Immature natural killer cell (primary cell): ENCODE results near the gene EVC2. TPM values are rescaled to one million over a fixed set of nuclear protein-coding genes. Genes with fewer than 3 reads are reported as not detected.
"Not testable (repeated sequence)": the region's sequence is repeated elsewhere in the genome, so short reads cannot be mapped to it uniquely, and the experiment has no call there.

ENCODE experiments used
- DNase-seq, 3 donors: peaks; one replicate each; pipeline ENCODE4 v3.0.0; 2022; ENCODE audit warnings: mixed read lengths in 1 of 3
- H3K27ac Mint-ChIP-seq, 6 donors: one replicate each; pipeline ENCODE4 v1.8.0; 2020; ENCODE audit warnings: mixed read lengths in 6 of 6, mild to moderate bottlenecking in 5 of 6, inconsistent platforms in 4 of 6, moderate library complexity in 3 of 6
- H3K27me3 Mint-ChIP-seq, 3 donors: one replicate each; pipeline ENCODE4 v1.8.0; 2020 to 2021; ENCODE audit warnings: low read depth in 3 of 3, mild to moderate bottlenecking in 3 of 3, mixed read lengths in 3 of 3, moderate library complexity in 3 of 3, inconsistent platforms in 1 of 3
- H3K36me3 Mint-ChIP-seq, 3 donors: one replicate each; pipeline ENCODE4 v1.8.0; 2020; ENCODE audit warnings: mixed read lengths in 3 of 3, inconsistent platforms in 2 of 3, mild to moderate bottlenecking in 2 of 3
- H3K4me1 Mint-ChIP-seq, 2 donors: one replicate each; pipeline ENCODE4 v1.8.0; 2020; ENCODE audit warnings: inconsistent platforms in 2 of 2, mild to moderate bottlenecking in 2 of 2, mixed read lengths in 2 of 2, moderate library complexity in 1 of 2
- H3K4me3 Mint-ChIP-seq, 5 donors: one replicate each; pipeline ENCODE4 v1.8.0; 2020; ENCODE audit warnings: mild to moderate bottlenecking in 5 of 5, mixed read lengths in 5 of 5, inconsistent platforms in 3 of 5, moderate library complexity in 3 of 5
- H3K9me3 Mint-ChIP-seq, 6 donors: one replicate each; pipeline ENCODE4 v1.8.0; 2020; ENCODE audit warnings: mild to moderate bottlenecking in 6 of 6, mixed read lengths in 6 of 6, inconsistent platforms in 4 of 6, moderate library complexity in 3 of 6
- polyA plus RNA-seq, 3 donors: library from polyadenylated mRNA; unstranded; fragments of 300-500 nt; fragmentation: Illumina TruSeq; gene quantifications; one replicate each; pipeline ENCODE4 v1.2.3, GENCODE V29; 2021

EVC2 gene
- polyA plus RNA-seq, 3 donors from 2014 or later, result not detected

DNA sequence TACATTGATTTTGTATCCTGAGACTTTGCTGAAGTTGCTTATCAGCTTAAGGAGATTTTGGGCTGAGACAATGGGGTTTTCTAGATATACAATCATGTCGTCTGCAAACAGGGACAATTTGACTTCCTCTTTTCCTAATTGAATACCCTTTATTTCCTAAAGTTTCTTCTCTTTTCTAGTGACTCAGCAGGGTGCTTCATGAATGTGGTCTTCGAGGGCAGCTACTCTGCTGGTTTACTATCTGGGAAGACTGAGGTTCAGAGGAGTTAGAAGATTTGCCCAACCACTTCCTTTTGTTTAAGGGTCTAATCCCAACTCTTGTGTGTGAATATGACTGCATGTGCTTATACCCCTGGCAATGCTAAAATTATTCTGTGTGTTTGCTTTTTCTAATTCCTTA is 20.1 kb upstream of the EVC2 start:
- H3K4me1 Mint-ChIP-seq, result not testable (repeated sequence)

DNA sequence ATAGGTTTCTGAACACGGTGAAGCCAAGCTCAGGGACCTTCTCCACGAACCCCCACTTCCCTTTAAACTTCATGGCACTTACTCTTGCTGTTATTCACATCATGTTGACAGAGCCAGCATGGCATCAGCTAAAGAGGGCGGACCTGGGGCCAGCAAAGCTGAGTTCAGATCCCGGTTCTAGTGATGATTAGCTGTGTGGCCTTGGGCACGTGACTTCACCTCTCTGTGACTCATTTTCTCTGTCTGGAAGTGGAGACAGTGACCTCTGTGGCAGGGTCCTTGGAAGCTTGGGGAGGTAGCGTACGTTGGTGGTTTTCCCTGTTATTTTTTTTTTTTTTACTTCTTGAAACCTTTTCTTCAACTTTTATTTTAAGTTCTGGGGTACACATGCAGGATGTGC is 16.0 kb upstream of the EVC2 start:
- Mint-ChIP-seq H3K36me3 (no peaks in the 10 kb centered on the region), H3K4me1 (no peaks in the 10 kb centered on the region), H3K4me3 (no peak overlapping the region), H3K9me3 (no peaks in the 10 kb centered on the region), H3K27me3 (peaks cover 0 to 6% (median 2%) of the 10 kb centered on the region in 3 donors), H3K27ac (no peak overlapping the region)
- no peak for DNase-seq

More for the DNA sequence above, 20.1 kb upstream of the EVC2 start:
- not testable (repeated sequence) for H3K4me3 Mint-ChIP-seq, DNase-seq, H3K27me3 Mint-ChIP-seq, H3K27ac Mint-ChIP-seq, H3K36me3 Mint-ChIP-seq, H3K9me3 Mint-ChIP-seq

DNA sequence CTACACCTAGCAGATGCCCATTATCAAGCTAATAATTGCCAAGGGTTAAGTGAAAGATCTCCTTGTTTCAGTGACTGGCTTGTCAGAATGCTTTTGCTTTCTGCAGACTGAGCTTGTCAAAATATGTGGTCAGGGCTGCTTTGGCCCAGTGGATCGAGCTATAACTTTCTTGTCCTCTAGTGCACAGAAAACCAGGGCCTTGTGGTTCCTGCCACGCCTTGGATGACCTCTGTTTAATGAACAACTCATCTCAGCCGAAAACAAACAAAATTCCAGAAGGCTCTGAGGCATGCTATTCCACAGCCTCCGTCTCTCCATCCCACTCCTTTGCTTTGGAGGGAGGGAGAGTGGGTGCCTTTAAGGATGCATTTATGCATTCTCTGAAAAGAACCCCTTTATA is 14.0 kb upstream of the EVC2 start:
- peaks cover 0 to 10% (median 2%) of the 10 kb centered on the region in 3 donors for H3K27me3 Mint-ChIP-seq
- no peaks in the 10 kb centered on the region for H3K9me3 Mint-ChIP-seq
- no peak overlapping the region for H3K27ac Mint-ChIP-seq
- H3K36me3 Mint-ChIP-seq, result no peaks in the 10 kb centered on the region
- H3K4me3 Mint-ChIP-seq, result no peak overlapping the region
- no peaks in the 10 kb centered on the region for H3K4me1 Mint-ChIP-seq
- no peak for DNase-seq

DNA sequence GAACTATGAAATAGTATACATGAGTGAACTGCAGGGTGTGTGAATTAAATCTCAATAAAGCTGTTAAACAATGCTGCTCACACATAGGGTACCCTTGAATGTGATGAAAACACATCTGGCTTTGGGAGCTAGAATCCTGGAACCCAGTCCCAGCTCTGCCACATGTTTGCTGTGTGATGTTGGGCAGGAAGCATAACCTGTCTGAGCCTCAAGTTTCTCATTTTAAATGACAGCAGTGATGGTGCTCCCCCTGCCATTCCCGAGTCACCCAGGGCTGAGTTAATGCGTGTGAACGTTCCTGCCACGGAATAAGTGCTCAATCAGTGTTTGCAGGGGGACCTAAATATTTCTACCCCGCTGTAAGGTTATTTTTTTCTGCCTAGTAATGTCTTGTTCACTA is 13.6 kb upstream of the EVC2 start:
- no peak overlapping the region for H3K4me3 Mint-ChIP-seq
- no peaks in the 10 kb centered on the region for H3K36me3 Mint-ChIP-seq
- H3K27me3 Mint-ChIP-seq, result peaks cover 0 to 10% (median 2%) of the 10 kb centered on the region in 3 donors
- DNase-seq, result no peak
- H3K9me3 Mint-ChIP-seq, result peaks cover 0 to 2% (median under 1%) of the 10 kb centered on the region in 6 donors
- no peaks in the 10 kb centered on the region for H3K4me1 Mint-ChIP-seq
- no peak overlapping the region for H3K27ac Mint-ChIP-seq

DNA sequence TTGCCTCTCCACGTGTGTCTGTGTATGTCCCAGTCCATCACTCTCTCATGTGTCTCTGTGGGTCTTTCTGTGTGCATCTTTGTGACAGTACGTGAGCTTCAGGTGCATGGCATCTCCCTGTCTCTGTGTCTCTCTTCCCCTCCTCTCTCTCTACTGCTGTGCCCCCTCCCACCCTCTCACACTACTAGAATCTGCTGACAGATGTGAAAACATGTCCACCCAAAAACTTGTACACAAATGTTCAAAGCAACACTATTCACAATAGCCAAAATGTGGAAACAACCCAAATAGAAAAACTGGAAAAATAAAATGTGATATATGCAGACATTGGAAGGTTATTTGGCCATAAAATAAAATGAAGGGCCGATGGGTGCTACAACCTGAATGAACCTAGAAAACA is 12.6 kb upstream of the EVC2 start:
- peaks cover 0 to 10% (median 2%) of the 10 kb centered on the region in 3 donors for H3K27me3 Mint-ChIP-seq
- DNase-seq, result no peak
- no peaks in the 10 kb centered on the region for H3K4me1 Mint-ChIP-seq
- H3K27ac Mint-ChIP-seq, result no peak overlapping the region
- H3K4me3 Mint-ChIP-seq, result no peak overlapping the region
- H3K36me3 Mint-ChIP-seq, result no peaks in the 10 kb centered on the region
- peaks cover 0 to 10% (median 3%) of the 10 kb centered on the region in 6 donors for H3K9me3 Mint-ChIP-seq

DNA sequence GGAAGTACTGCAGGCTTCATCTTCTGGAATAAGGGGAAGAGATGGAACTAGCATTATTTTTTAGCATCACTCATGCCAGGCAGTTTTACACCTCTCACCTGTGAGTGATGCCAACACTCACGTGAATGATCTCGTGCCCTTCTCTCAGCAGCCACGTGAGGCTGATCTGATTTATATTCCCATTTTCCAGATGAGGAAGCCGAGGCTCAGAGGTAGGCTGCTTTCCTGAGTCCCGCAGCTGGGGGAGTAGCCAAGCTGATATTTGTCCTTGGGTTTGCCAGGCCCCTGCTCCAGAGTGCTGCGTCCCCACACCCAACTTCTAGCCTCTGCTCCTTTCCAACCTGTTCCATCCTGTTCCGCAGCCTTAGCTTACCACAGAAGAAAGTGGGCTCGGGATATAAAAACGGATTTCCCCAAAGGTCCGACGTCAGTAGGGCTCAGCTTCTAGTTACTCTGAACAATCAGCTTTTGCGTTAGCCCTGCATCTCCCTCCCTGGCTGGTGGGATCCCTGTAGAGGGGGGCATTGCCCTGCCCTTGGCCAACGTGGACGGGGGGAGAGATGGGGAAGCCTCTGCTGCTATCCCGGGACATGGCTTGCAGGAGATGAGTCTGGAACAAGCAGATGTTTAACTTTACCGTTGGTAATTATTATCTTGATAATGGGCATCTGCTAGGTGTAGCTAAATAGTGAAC is 11.9 kb upstream of the EVC2 start:
- Mint-ChIP-seq H3K36me3 (no peaks in the 10 kb centered on the region), H3K9me3 (peaks cover 1 to 14% (median 4%) of the 10 kb centered on the region in 6 donors), H3K27ac (no peak overlapping the region), H3K4me1 (no peaks in the 10 kb centered on the region), H3K27me3 (peaks cover 0 to 10% (median 2%) of the 10 kb centered on the region in 3 donors), H3K4me3 (no peak overlapping the region)
- no peak for DNase-seq

DNA sequence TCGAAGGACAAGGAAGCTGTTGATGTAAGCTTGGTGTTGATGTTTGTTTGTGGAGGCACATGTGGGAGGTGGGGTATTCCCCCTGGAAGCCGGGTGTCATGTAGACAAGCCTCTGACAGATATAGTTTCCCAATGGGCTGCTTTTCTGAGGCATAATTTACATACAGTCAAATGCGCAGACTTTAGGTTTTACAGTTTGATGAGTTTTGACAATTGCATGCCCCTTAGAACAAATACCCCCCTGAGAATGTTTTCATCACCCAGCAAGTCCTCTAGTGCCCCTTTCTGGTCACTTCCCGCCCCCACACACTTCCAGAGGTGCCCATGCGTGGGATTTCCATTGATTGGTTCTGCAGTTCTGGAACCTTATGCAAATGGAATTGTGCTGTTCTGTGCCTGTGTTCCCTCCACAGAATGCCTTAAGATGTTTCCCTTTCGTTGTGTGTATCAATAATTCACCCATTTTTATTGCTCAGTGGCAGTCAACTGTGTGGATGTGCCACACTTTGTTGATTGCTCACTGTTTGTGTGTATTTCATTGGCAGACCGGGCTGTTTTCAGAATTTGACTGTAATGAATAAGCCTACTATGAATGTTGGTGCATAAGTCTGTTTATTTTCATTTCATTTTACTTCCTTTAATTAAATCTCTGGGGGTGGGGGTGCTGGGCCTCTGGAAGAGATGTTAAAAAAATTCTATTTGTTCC is 11.1 kb upstream of the EVC2 start:
- DNase-seq, result no peak
- Mint-ChIP-seq H3K36me3 (no peaks in the 10 kb centered on the region), H3K9me3 (peaks cover 7 to 19% (median 9%) of the 10 kb centered on the region in 6 donors), H3K27ac (no peak overlapping the region), H3K27me3 (peaks cover 2 to 13% (median 2%) of the 10 kb centered on the region in 3 donors), H3K4me3 (no peak overlapping the region), H3K4me1 (no peaks in the 10 kb centered on the region)

DNA sequence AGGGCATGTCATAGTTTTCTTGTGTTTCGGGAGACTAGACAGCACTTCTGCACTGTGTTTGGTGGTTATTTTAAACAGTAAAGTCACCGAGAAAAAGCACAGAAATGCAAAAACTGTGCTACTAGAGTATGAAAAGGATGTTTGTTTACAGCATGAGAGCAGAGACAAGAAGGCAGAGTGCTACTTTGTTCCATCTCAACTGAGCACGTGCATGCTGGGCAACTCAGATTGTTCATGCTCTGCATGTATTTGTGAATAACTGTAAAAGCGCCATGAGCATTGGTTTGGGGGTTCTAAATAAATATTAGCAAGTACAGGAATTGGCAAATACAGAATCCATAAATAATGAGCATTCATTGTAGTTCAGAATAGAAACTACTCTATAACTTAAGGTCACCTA is 10.1 kb upstream of the EVC2 start:
- no peak overlapping the region for H3K27ac Mint-ChIP-seq
- H3K27me3 Mint-ChIP-seq, result peaks cover 4 to 12% (median 5%) of the 10 kb centered on the region in 3 donors
- peaks cover 7 to 19% (median 9%) of the 10 kb centered on the region in 6 donors for H3K9me3 Mint-ChIP-seq
- H3K4me3 Mint-ChIP-seq, result no peak overlapping the region
- H3K4me1 Mint-ChIP-seq, result no peaks in the 10 kb centered on the region
- no peaks in the 10 kb centered on the region for H3K36me3 Mint-ChIP-seq
- DNase-seq, result no peak

DNA sequence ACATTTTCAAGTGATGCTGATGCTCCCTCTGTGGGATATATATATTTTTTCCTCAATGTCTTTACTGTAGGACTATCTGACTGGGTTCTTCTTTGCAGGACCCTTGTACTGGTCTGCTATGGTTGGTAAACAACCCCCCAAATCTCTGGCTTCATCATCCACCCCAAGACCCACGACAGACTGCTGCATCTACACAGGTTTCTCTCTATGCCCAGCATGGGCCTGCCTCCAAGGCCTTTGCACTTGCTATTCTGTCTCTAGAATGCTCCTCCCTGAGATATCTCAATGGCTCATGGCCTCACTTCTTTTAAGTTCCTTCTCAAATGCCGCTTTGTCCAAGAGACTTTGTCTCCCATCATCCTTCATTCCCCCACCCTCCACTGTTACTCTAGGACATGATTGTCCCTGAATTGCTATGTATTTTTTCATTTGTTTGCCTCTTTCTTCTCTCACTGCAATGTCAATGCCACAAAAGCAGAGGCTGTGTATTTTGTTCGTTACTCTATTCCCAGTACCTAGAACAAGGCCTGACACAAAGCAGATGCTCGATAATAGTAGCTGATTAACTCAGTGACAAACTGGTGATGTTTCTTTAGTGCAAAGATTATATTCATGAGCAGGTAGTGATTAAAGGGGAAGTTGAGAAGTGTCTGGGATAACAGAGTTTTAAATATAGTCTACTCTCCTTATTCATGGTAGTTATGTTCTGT is 9.2 kb upstream of the EVC2 start:
- H3K27ac Mint-ChIP-seq, result no peak overlapping the region
- no peaks in the 10 kb centered on the region for H3K4me1 Mint-ChIP-seq
- H3K4me3 Mint-ChIP-seq, result no peak overlapping the region
- no peaks in the 10 kb centered on the region for H3K36me3 Mint-ChIP-seq
- no peak for DNase-seq
- peaks cover 4 to 13% (median 5%) of the 10 kb centered on the region in 3 donors for H3K27me3 Mint-ChIP-seq
- H3K9me3 Mint-ChIP-seq, result peaks cover 7 to 19% (median 10%) of the 10 kb centered on the region in 6 donors

DNA sequence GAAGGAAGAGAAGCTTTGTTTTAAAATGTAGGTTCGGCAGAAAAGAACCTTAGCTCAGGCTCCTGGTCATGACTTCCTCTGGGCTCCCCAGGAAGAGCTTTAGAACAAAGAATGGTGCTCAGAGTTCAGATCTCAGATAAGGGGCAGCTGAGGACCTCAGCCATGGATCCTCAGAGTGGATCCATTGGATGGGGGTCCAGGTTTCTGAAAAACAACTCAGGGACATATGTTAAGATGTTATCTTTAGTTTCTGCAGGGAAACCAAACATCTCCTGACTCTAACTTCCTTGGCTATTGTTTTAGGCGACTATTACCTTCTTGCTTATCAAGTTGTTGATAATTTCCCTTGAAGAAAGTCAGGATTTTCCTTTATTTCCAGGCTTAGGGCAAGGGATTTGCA is 8.0 kb upstream of the EVC2 start:
- peaks cover 7 to 19% (median 10%) of the 10 kb centered on the region in 6 donors for H3K9me3 Mint-ChIP-seq
- H3K4me3 Mint-ChIP-seq, result no peak overlapping the region
- H3K27me3 Mint-ChIP-seq, result peaks cover 5 to 15% (median 7%) of the 10 kb centered on the region in 3 donors
- no peaks in the 10 kb centered on the region for H3K4me1 Mint-ChIP-seq
- H3K27ac Mint-ChIP-seq, result no peak overlapping the region
- no peaks in the 10 kb centered on the region for H3K36me3 Mint-ChIP-seq
- DNase-seq, result no peak

DNA sequence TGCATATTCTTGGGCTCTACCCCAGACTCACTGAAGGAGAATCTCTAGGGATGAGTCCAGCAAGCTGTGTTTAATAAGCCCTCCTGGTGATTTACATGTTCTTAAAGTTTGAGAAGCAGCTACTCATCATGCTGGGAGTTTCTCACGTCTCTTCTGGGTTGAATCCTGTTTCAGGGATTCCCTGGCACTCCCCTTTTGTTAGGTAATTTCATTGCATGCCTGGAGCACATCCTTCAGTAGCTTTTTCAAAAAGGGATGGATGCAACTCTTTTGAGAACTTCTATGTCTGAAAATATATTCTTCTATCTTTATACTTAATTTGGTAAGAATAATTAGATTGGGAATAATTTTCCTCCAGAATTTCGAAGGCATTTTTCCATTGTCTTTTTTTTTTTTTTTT is 7.0 kb upstream of the EVC2 start:
- no peak for DNase-seq
- H3K27ac Mint-ChIP-seq, result no peak overlapping the region
- H3K9me3 Mint-ChIP-seq, result peaks cover 7 to 19% (median 10%) of the 10 kb centered on the region in 6 donors
- no peak overlapping the region for H3K4me3 Mint-ChIP-seq
- peaks cover 0 to 2% of the 10 kb centered on the region in 2 donors for H3K4me1 Mint-ChIP-seq
- H3K36me3 Mint-ChIP-seq, result peaks cover 0 to 3% (median 0%) of the 10 kb centered on the region in 3 donors
- peaks cover 3 to 15% (median 11%) of the 10 kb centered on the region in 3 donors for H3K27me3 Mint-ChIP-seq

DNA sequence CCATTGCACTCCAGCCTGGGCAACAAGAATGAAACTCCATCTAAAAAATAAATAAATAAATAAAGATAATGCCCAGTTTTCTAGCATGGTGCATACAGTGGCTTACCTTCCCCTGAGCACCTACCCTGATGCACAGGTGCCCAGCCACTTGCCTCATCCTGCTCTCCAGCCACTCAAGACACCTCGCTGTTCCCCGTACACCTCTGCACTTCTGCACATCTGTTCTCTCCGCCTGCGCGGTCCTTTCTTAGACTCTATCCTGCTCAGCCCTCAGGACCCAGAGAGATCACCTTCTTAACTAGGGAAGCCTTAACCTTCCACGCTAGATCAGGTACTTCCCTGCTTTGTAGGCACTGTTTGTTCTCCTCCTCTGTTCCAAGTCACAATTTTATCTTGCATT is 5.5 kb upstream of the EVC2 start:
- no peak for DNase-seq
- peaks cover 0 to 2% of the 10 kb centered on the region in 2 donors for H3K4me1 Mint-ChIP-seq
- H3K9me3 Mint-ChIP-seq, result peaks cover 7 to 19% (median 10%) of the 10 kb centered on the region in 6 donors
- peaks cover 4 to 21% (median 14%) of the 10 kb centered on the region in 3 donors for H3K27me3 Mint-ChIP-seq
- H3K4me3 Mint-ChIP-seq, result peak overlapping the region in 1 of 5 donors; percentile 39
- no peak overlapping the region for H3K27ac Mint-ChIP-seq
- peaks cover 0 to 3% (median 0%) of the 10 kb centered on the region in 3 donors for H3K36me3 Mint-ChIP-seq

DNA sequence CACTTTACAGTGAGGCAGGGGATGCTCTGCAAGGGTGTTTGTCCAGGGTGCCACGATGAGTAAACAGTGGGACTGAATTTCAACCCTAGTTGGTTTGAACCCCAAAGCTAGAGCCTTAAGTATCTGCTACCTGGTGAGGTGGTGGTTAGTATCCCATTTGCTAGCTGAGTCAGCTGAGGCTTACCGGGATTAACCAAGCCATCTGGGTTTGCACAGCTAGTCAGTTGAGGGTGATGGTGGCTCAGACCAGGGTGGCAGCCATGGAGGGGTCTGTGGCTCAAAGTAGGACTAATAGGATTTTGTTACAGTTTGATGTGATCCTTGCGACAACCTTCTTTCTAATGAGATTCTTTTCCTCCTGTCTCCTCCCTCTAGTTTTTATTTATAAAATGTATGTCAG is 4.6 kb upstream of the EVC2 start:
- Mint-ChIP-seq H3K36me3 (peaks cover 0 to 3% (median 0%) of the 10 kb centered on the region in 3 donors), H3K27ac (no peak overlapping the region), H3K27me3 (peaks cover 4 to 22% (median 14%) of the 10 kb centered on the region in 3 donors), H3K9me3 (peaks cover 7 to 19% (median 10%) of the 10 kb centered on the region in 6 donors), H3K4me3 (no peak overlapping the region), H3K4me1 (peaks cover 0 to 2% of the 10 kb centered on the region in 2 donors)
- DNase-seq, result no peak

DNA sequence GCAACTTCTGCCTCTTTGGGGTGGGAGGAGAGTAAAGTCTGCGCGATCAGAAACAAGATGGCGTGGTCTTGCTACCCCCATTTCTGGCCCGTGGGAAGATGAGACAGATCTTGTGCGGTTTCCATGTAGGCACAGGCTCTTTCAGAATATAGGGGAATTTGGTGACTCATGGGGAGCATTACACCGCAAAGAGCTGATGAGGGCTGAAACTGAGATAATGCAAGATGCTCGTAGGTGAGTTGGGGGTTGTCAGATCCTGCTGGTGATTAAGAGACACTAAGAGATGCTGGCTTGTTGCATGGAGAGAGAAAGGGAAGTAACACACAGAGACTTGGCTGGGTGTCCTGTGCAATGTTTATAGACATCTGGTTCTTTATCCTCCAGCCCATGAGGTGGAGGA is 4.2 kb upstream of the EVC2 start:
- H3K9me3 Mint-ChIP-seq, result peaks cover 7 to 19% (median 10%) of the 10 kb centered on the region in 6 donors
- peaks cover 0 to 2% of the 10 kb centered on the region in 2 donors for H3K4me1 Mint-ChIP-seq
- H3K27me3 Mint-ChIP-seq, result peaks cover 4 to 26% (median 16%) of the 10 kb centered on the region in 3 donors
- no peak overlapping the region for H3K4me3 Mint-ChIP-seq
- peaks cover 0 to 3% (median 0%) of the 10 kb centered on the region in 3 donors for H3K36me3 Mint-ChIP-seq
- no peak overlapping the region for H3K27ac Mint-ChIP-seq
- no peak for DNase-seq
